ENCODE measurements around the gene SH2D2A.

The SH2D2A gene

GRCh38 chr1:156775799-156776198 is 40.8 kb downstream of the SH2D2A start:
- no peak overlapping the region for H3K4me3 ChIP-seq (ENCODE audit: control insufficient read depth, low read depth, low read length)
- no peak for TF ChIP-seq CTCF (IDR thresholded peaks at IDR 0.05; ENCODE audit: control insufficient read depth, insufficient read depth, low read depth, low read length, missing control alignments)
- DNase-seq (ENCODE audit: low read depth) = no peak

- TF ChIP-seq CTCF (IDR thresholded peaks at IDR 0.05; ENCODE audit: control insufficient read depth, insufficient read depth, low read depth, low read length, missing control alignments) = no peak
- DNase-seq (ENCODE audit: low read depth) = no peak
- no peak overlapping the region for H3K4me3 ChIP-seq (ENCODE audit: control insufficient read depth, low read depth, low read length)
Measured at GRCh38 chr1:156773607-156774006, 43.0 kb downstream of the SH2D2A start.

GRCh38 chr1:156772728-156773497 is 43.7 kb downstream of the SH2D2A start:
- TF ChIP-seq CTCF (IDR thresholded peaks at IDR 0.05; ENCODE audit: control insufficient read depth, insufficient read depth, low read depth, low read length, missing control alignments) = no peak
- no peak overlapping the region for H3K4me3 ChIP-seq (ENCODE audit: control insufficient read depth, low read depth, low read length)
- no peak for DNase-seq (ENCODE audit: low read depth)

GRCh38 chr1:156772222-156772621 is 44.4 kb downstream of the SH2D2A start:
- DNase-seq (ENCODE audit: low read depth) = no peak
- H3K4me3 ChIP-seq (ENCODE audit: control insufficient read depth, low read depth, low read length) = no peak overlapping the region
- TF ChIP-seq CTCF (IDR thresholded peaks at IDR 0.05; ENCODE audit: control insufficient read depth, insufficient read depth, low read depth, low read length, missing control alignments) = no peak

- H3K4me3 ChIP-seq (ENCODE audit: control insufficient read depth, low read depth, low read length) = peak overlapping the region; percentile 99
- TF ChIP-seq CTCF (IDR thresholded peaks at IDR 0.05; ENCODE audit: control insufficient read depth, insufficient read depth, low read depth, low read length, missing control alignments) = no peak
- DNase-seq (ENCODE audit: low read depth) = no peak
Measured at GRCh38 chr1:156768610-156769295, 47.9 kb downstream of the SH2D2A start.

GRCh38 chr1:156767879-156768604 is 48.6 kb downstream of the SH2D2A start:
- no peak for DNase-seq (ENCODE audit: low read depth)
- no peak for TF ChIP-seq CTCF (IDR thresholded peaks at IDR 0.05; ENCODE audit: control insufficient read depth, insufficient read depth, low read depth, low read length, missing control alignments)
- H3K4me3 ChIP-seq (ENCODE audit: control insufficient read depth, low read depth, low read length) = peak overlapping the region; percentile 99

All from AG09309 (cell line).